ENCODE data around the gene NFIA. TPM values are rescaled to one million over a fixed set of nuclear protein-coding genes. Genes with fewer than 3 reads are reported as not detected.

The NFIA gene
- total RNA-seq, 1 experiment from 2014 or later: 0.35 TPM

DNA sequence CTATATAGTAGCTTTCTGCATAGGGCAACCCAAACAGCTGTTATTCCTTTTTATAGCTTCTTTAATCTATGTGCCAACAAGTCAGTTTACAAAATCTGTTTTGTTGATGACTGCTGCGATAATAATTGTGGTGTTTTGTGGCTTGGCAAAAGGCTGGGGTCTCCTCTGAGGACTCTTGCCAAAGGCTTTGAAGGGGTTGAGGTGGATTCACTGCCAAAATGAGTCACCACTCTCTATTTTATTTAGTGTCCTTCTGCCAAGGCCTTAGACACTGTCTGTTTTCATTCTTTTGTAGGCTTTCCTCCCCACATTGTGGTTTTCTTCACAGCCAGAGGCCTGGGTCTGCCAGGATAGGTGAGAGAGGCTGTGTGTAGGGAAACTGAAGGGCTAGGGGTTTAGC, 161.8 kb downstream of the NFIA start:
- H4K8ac ChIP-seq (replicated peaks; ENCODE audit: insufficient read length, low read depth, low read length): no peak overlapping the region
- no peak overlapping the region for H4K5ac ChIP-seq (ENCODE audit: insufficient read length, low read depth, low read length)
- H3K27me3 ChIP-seq (ENCODE audit: insufficient read depth, low read length): no peaks in the 10 kb centered on the region
- no peaks in the 10 kb centered on the region for H3K79me1 ChIP-seq (ENCODE audit: insufficient read depth, low read depth, low read length, poor library complexity, severe bottlenecking)
- H3K4me2 ChIP-seq (ENCODE audit: insufficient read depth, insufficient read length, low read length): no peak overlapping the region
- H4K20me1 ChIP-seq (ENCODE audit: control insufficient read depth, insufficient read depth, insufficient read length): no peaks in the 10 kb centered on the region
- no peak overlapping the region for H3K56ac ChIP-seq (ENCODE audit: insufficient read length, low read depth, low read length)
- H3K14ac ChIP-seq (ENCODE audit: insufficient read depth, low read length): no peak overlapping the region
- H2BK20ac ChIP-seq (ENCODE audit: low read depth, low read length, poor library complexity, severe bottlenecking): no peak overlapping the region
- no peak for DNase-seq
- Mint-ChIP-seq H3K9me3 (peaks cover 0 to 10% of the 10 kb centered on the region in 2 experiments; a peak in 2 of 5 replicates), H3K4me1 (peaks cover 34 to 39% of the 10 kb centered on the region in 2 experiments), H3K27ac (peak overlapping the region in 1 of 3 experiments; percentile 89; a peak in 1 of 7 replicates), H3K4me3 (no peak overlapping the region), H3K27me3 (ENCODE audit: low read depth) (no peaks in the 10 kb centered on the region), H3K36me3 (ENCODE audit: insufficient read depth in 1 of 3, low read depth in 3 of 3) (peaks cover 0 to 15% (median 2%) of the 10 kb centered on the region in 3 experiments; a peak in 2 of 7 replicates)
- H3K18ac ChIP-seq (ENCODE audit: insufficient read length, low read depth, low read length): no peak overlapping the region
- H3K23ac ChIP-seq (ENCODE audit: insufficient read length, low read depth, low read length): no peak overlapping the region
- no CpG with 5 or more reads among the region's 1 CpG for WGBS (ENCODE audit: extremely low coverage, insufficient read length, low lambda C conversion rate)
- peaks cover 5% of the 10 kb centered on the region; the same call in 1 of the 2 replicates for H3K4me1 ChIP-seq (ENCODE audit: insufficient read depth, low read length)
- TF ChIP-seq, protein P1, sequence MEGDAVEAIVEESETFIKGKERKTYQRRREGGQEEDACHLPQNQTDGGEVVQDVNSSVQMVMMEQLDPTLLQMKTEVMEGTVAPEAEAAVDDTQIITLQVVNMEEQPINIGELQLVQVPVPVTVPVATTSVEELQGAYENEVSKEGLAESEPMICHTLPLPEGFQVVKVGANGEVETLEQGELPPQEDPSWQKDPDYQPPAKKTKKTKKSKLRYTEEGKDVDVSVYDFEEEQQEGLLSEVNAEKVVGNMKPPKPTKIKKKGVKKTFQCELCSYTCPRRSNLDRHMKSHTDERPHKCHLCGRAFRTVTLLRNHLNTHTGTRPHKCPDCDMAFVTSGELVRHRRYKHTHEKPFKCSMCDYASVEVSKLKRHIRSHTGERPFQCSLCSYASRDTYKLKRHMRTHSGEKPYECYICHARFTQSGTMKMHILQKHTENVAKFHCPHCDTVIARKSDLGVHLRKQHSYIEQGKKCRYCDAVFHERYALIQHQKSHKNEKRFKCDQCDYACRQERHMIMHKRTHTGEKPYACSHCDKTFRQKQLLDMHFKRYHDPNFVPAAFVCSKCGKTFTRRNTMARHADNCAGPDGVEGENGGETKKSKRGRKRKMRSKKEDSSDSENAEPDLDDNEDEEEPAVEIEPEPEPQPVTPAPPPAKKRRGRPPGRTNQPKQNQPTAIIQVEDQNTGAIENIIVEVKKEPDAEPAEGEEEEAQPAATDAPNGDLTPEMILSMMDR (conservative IDR thresholded peaks at IDR 0.05): no peak
- no peak overlapping the region for H2BK120ac ChIP-seq (ENCODE audit: low read depth, low read length, poor library complexity, severe bottlenecking)
- H3K9me3 ChIP-seq (ENCODE audit: control insufficient read depth, low read depth, low read length): no peaks in the 10 kb centered on the region
- no peak overlapping the region for H2BK12ac ChIP-seq (ENCODE audit: insufficient read length, low read depth, low read length)
- H3K27ac ChIP-seq (ENCODE audit: insufficient read length, low read depth, low read length): no peak overlapping the region
- H2BK5ac ChIP-seq (ENCODE audit: insufficient read length, low read length): no peak overlapping the region
- H4K91ac ChIP-seq (ENCODE audit: insufficient read length, low read depth, low read length): no peak overlapping the region
- no peaks in the 10 kb centered on the region for H3K79me2 ChIP-seq (ENCODE audit: insufficient read depth, low read length)
- H3K4ac ChIP-seq (ENCODE audit: low read depth, low read length): no peak overlapping the region
- H3K23me2 ChIP-seq (ENCODE audit: insufficient read length, low read depth, low read length, poor library complexity, severe bottlenecking): no peaks in the 10 kb centered on the region
- no peak overlapping the region for H3K9ac ChIP-seq (ENCODE audit: extremely low read depth, insufficient read length, low read length)
- H3T11ph ChIP-seq (ENCODE audit: low read length): no peak overlapping the region
- peak overlapping the region; percentile 62 for H2AFZ ChIP-seq (ENCODE audit: low read length)
- no peak overlapping the region for H2BK15ac ChIP-seq (ENCODE audit: low read depth, low read length)
- H2AK5ac ChIP-seq (ENCODE audit: insufficient read length, low read length): no peak overlapping the region

All from H9 (cell line).